GM19372 (cell line): Measurements from ENCODE around the gene LAMA5.

Experiments used
- ATAC-seq: cut with Tn5 transposase; IDR thresholded peaks from one replicate; pipeline ENCODE4 v1.9.1; 2021; ENCODE audit warnings: mild to moderate bottlenecking, low read depth, moderate library complexity; ENCODE audit not compliant: unreplicated experiment

The LAMA5 gene

GRCh38 chr20:62274332-62274950 is 92.7 kb downstream of the LAMA5 start:
- ATAC-seq = no peak

- no peak for ATAC-seq
Observed at GRCh38 chr20:62273416-62273815, 93.7 kb downstream of the LAMA5 start.

GRCh38 chr20:62272200-62272599 is 94.9 kb downstream of the LAMA5 start:
- ATAC-seq = no peak

- ATAC-seq = no peak
Observed at GRCh38 chr20:62269871-62270270, 97.2 kb downstream of the LAMA5 start.

- ATAC-seq = no peak
Observed at GRCh38 chr20:62269378-62269777, 97.7 kb downstream of the LAMA5 start.

- ATAC-seq = no peak
Observed at GRCh38 chr20:62268228-62268900, 98.7 kb downstream of the LAMA5 start.

- no peak for ATAC-seq
Observed at GRCh38 chr20:62267543-62267942, 99.6 kb downstream of the LAMA5 start.

GRCh38 chr20:62266851-62267250 is 100.3 kb downstream of the LAMA5 start:
- no peak for ATAC-seq

- no peak for ATAC-seq
Observed at GRCh38 chr20:62266340-62266739, 100.8 kb downstream of the LAMA5 start.

- no peak for ATAC-seq
Observed at GRCh38 chr20:62265365-62265764, 101.7 kb downstream of the LAMA5 start.

- no peak for ATAC-seq
Observed at GRCh38 chr20:62263396-62263795, 103.7 kb downstream of the LAMA5 start.

- ATAC-seq = no peak
Observed at GRCh38 chr20:62262064-62262463, 105.0 kb downstream of the LAMA5 start.

GRCh38 chr20:62259294-62259565 is 107.9 kb downstream of the LAMA5 start:
- no peak for ATAC-seq
